Left ventricle myocardium superior (tissue), 1 donor: Measurements from ENCODE around the gene TNFAIP3. TPM values are rescaled to one million over a fixed set of nuclear protein-coding genes. Genes with fewer than 3 reads are reported as not detected.
A peak's percentile ranks its signal among the peaks of the same experiment; 100 is the strongest.
"Not testable (repeated sequence)": the region's sequence is repeated elsewhere in the genome, so short reads cannot be mapped to it uniquely, and the experiment has no call there.

Experiments
- ATAC-seq: fragments of 200-7000 bp; cut with Tn5 transposase; one replicate; pipeline ENCODE4 v1.9.1; 2020; ENCODE audit warnings: mild to moderate bottlenecking, moderate library complexity
- DNase-seq: peaks from one replicate; pipeline ENCODE4 v3.0.0-alpha.2; 2020
- intact Hi-C: fragments of 100-400 bp; cut with micrococcal nuclease; formaldehyde crosslinking; loops from one replicate; pipeline ENCODE4 v1.11.0; 2022
- total RNA-seq: library from RNA; stranded (reverse); fragmentation: NEBNext Ultra II Directional; extraction: Animal tissue kit (Norgen Biotek cat#: 25700); gene quantifications from one replicate; pipeline ENCODE4 v1.2.1, GENCODE V29; 2021
- donor health status: DM: no; HTN: yes; CAD: no; lungs with severe emphysema.

Gene TNFAIP3
- total RNA-seq, 1 donor from 2014 or later = 9.9 TPM

DNA sequence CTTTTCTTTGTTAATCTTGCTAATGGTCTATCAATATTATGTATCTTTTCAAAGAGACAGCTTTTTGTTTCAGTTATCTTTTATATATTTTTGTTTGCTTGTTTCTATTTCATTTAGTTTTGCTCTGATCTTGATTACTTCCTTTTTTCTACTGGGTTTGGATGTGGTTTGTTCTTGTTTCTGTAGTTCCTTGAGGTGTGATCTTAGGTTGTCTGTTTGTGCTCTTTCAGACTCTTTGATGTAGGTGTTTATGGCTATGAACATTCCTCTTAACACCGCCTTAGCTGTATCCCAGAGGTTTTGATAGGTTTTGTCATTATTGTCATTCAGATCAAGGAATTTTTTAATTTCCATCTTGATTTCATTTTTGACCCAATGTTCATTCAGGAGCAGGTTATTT lies 26.8 kb upstream of the TNFAIP3 start:
- intact Hi-C loops = no loop called here
- ATAC-seq (no peak), DNase-seq (no peak)

DNA sequence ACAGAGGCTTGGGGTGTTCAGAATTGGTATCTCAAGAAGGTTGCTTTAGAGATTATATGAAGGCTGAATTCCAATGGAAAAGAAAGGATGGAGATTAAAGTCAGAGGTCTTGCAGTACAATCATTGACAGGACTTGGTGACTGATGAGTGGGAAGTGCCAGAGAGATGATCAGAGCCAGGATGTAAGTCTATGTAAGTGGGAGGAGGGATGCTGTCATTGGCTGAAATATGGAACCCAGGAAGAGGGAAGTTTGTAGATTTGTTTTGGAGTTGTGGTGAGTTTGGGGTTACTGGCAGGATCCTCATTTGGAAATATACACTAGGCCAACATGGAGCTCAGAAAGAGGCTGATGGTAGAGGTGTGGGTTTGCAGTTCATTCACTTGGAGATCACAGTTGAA lies 23.8 kb upstream of the TNFAIP3 start:
- intact Hi-C loops = no loop called here
- DNase-seq (no peak), ATAC-seq (no peak)

DNA sequence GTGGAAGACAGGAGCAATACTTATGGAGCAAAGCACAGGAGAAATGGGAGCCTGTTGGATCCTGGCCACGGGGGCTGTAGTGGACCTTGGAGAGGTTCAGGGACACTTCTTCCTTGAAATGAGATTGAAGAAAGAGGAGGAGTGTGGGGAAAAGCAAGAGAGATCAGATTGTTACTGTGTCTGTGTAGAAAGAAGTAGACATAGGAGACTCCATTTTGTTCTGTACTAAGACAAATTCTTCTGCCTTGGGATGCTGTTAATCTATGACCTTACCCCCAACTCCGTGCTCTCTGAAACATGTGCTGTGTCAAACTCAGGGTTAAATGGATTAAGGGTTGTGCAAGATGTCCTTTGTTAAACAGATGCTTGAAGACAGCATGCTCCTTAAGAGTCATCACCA lies 22.7 kb upstream of the TNFAIP3 start:
- ATAC-seq, intact Hi-C loops, DNase-seq: not testable (repeated sequence)

DNA sequence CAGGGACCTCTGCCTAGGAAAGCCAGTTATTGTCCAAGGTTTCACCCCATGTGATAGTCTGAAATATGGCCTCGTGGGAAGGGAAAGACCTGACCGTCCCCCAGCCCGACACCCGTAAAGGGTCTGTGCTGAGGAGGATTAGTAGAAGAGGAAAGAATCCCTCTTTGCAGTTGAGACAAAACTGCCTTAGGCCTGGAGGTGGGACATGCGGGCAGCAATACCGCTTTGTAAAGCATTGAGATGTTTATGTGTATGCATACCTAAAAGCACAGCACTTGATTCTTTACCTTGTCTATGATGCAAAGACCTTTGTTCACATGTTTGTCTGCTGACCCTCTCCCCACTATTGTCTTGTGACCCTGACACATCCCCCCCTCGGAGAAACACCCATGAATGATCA lies 22.3 kb upstream of the TNFAIP3 start:
- ATAC-seq, intact Hi-C loops, DNase-seq: not testable (repeated sequence)

DNA sequence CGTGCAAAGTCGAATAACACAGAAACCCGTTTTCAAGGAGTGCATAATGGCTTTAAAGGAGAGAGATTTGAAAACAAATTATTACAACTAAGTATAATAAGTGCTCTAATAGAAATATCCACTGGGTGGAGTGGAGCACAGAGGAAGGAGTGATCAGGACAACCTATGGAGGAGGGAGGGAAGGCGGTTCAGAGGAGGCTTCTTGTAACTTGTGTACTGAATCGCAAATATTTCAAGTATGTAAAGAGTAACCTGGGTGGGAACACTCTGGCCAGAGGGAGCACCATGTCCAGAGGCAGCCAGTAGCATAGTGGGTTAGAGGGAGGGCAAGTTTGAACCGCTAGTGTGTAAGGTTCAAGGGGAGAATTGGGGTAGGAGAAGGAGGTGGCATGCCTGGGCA lies 21.6 kb upstream of the TNFAIP3 start:
- ATAC-seq (no peak), DNase-seq (no peak)
- intact Hi-C loops = no loop called here

DNA sequence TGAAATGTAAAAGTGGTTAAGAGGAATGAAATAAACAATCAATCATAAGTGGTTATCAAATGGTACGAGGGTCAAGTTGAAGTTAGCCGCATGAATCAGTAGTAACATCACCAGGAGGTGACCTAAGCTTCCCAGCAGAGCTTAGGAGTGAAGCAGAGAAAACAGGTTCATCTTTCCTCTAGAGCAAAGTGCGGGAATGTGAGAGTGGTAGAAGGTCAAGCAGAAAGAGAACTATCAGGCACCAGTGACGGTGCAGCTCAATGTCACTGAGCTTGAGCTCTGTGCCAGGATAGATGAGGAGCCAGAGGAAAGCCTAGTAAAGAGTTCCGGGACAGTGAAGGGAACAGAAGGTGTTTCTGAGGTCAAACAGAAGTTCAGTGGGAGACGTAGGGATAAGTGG lies 20.8 kb upstream of the TNFAIP3 start:
- DNase-seq (no peak), ATAC-seq (peak; percentile 37)
- intact Hi-C loops = no loop called here

DNA sequence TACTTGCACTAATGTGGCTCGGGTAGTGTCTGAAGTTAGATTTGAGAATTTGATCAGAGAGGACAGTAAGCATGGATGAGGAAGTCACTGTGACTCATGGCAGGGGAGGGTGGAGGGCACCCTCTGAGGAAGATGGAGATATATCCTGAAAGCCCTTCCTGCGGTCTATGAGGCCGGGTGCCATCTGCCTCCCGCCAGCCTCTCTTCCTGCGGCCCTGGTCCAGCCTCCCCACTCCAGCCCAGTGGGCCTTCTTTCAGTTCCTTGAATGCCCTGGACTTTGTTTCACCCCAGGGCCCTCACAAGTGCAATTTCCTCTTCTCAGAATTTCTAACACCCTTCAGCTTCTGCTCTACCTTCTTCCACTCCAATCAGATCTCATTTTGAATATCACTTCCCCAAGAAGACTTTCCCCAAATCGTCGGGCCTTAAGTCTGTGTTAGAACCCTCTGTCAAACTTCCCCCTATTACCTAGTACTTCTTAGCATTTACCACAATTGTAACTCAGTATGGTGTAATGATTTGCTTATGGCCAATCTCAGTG lies 20.2 kb upstream of the TNFAIP3 start:
- peak; percentile 70 for DNase-seq
- intact Hi-C loops = no loop called here
- peak; percentile 87 for ATAC-seq

DNA sequence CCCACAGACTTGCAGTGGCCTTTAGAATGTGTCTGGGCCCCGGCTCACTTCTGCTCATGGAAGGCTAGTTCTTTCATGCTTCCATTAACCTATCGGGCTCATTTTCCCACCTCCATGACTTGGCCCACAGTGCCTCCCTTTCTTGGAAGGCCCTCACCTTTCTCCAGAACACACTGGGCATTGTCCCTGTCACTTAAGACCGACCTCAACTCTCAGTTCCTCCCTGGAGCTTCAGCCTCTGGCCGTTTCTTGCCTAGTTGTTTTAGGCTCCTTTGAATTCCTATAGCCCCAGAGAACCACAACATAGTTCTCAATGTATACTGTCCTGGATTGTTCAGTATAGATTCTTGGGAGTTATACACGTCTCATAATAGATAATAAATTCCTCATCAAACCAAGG lies 19.3 kb upstream of the TNFAIP3 start:
- ATAC-seq (no peak), DNase-seq (no peak)
- intact Hi-C loops = no loop called here

DNA sequence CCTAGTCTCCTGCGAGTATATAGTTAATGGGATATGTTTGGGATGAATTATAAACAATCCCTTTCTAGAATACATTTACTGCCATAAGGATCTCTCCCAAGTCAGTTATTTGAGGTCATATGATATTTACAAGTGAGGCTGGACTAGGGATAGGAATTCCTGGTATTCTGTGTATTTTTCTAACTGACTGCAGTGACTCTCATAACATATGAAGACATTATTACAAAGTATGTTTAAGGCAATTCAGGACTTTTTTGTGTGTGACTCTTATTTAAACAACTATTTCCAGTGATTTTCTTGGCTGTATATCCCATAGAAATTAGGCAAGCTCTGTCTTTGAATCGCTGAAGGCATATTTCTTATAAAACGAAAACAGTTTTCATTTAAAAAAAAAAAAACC lies 18.4 kb upstream of the TNFAIP3 start:
- ATAC-seq (no peak), DNase-seq (no peak)
- intact Hi-C loops = no loop called here

DNA sequence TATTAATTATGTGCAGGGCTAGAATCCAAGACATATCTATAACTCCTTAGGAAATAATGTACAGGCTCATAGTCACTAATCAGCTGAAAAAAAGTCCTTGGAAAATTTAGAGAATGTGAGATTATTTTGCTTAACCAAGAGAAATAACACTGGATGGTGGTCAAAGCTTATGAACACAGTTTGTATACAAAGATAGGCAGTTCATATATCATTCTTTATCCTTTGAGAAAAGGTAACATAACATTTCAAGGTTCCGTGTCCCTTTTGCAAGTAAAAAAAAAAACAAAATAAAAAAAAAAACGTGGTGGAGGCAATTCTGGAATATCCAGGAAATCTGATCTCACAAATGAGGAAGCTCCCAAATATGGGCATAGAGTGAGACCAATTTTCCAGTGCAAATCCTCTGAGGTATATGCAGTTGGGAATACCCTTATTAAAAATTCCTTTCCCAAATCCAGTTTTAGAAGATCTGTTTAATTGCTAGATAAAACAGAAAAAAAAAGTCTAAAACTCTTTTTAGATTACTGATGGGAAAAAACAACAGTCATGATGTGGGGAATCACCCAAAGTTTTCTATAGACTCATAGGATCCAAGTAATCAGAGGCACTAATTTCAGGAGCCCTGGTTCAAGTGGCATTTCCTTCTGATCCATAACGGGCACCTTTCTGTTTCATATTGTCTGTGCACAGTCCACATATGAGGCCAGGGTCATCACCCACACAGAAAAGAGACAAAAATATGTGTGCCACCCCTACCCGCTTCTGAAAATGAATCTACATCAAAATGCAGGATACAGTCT lies 17.7 kb upstream of the TNFAIP3 start:
- DNase-seq (no peak), ATAC-seq (no peak)
- intact Hi-C loops = no loop called here

DNA sequence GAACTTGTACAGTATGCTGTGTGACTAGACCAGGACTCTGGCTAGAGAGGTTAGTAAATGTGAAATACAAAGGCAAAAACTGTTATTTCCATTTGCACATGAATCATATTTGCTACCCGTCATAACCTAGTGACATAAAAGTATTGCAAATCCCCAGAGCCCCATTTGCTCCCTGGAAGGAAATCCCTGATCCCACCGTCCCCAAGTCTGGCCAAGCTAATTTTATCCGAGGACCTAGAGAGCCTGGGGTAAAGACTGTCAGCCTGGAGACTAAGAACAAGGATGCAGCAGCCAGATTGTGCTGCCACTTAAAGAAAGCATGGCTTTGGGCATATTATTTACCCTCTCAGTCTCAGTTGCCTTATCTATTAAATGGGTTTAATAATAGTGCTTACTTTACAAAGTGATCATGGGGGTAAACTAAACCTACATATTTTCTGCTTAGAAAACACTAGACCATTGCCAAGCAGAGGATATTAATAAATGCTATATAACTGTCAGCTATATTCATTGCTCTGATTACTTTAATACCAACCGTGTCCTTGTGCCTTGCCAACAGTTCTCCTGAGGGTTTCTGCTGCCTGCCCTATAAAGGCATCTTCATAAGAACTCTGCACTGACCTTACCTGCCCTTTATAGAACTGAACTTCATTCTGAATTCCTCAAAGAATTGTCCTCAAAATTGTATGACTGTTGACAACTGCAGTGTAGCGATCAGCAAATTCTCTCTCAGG lies 16.9 kb upstream of the TNFAIP3 start:
- intact Hi-C loops = no loop called here
- ATAC-seq (no peak), DNase-seq (no peak)

DNA sequence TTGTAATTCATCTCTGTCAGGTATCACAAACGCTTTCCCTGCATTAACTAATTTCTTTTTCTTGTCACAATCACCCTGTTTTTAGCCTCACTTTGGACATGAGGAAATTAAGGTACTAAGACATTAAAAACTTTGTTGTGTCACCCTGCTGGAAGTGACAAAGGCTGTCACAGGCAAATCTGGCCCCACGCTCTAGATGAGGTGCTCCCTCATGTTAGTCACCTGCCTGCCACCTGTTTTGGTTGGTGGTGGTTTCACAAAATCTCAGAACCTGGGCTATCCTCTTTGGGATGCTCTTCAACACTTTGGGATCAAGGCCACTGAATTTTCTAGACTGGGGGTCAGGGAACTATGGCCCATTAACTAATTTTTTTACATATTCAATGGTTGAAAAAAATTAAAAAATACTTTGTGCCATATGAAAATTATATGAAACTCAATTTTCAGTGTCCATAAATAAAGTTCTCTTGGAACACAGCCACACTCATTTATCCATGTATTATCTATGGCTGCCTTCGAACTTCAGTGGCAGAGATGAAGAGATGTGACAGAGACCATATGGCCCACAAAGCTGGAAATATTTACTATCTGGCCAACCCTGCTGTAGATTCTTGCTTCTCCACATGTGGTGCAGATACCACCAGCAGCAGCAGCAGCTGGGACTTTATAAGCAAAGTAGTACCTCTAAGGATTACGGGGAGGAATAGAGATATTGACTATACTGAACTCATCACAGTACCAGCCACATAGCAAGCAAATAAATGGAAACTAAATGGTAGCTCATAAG lies 16.1 kb upstream of the TNFAIP3 start:
- DNase-seq (no peak), ATAC-seq (no peak)
- intact Hi-C loops = no loop called here

DNA sequence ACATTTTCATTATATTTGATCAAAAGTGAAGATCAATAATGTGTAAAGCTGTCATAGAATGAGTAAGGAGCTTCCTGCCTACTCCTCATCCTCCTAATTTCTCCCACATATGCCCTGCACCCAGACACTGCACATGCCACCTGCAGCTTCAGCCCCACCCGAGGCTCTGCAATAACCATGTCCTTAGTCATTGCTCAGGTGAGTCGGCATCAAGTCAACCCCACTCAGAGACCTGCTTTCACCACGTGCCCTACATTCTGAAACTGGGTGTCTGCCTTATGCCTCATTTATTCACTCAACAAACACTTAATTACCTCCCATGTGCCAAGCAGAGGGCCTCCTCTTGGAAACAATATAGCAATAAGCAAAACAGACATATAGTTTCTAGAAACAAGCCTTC lies 15.4 kb upstream of the TNFAIP3 start:
- no peak for ATAC-seq

DNA sequence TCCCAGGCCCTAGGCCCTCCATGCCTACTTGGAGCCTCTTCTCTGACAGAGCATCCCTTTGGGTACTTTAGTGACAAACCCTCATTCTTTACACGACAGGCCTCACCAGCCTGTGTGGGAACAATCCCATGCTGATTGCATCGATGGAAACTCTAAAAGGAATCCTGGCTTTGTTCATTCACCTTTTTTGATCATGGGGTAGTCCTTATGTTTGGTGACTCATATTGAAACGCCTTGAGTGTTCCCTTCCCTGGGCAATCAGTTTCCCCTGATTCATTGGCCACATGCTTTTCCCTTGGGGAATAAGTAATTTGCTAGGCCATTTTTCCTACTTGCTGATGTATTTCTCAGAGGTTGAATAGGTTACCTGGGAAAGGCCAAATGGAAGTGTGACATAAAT lies 14.7 kb upstream of the TNFAIP3 start:
- intact Hi-C loops = no loop called here
- DNase-seq (no peak), ATAC-seq (no peak)

More for the DNA sequence above, 15.4 kb upstream of the TNFAIP3 start:
- no peak for DNase-seq
- intact Hi-C loops = no loop called here

DNA sequence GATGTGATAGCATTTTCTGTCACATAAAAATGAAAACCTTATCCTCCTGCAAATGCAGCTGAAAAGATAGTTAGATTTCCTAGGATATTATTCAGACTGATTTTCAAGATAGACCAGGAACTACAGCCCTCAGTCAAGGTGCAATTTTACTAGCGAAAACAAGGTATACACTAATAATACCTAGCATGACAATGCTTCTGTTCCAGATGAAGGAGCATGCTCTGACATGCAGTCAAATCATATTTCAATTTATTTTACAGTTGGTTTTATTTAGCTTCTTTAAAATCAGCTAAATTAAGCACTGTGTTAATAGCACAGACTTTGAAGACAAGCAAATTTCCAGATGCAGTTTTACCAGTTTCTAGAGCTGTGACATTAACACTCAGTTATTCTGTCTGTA lies 14.2 kb upstream of the TNFAIP3 start:
- DNase-seq = no peak
- intact Hi-C loops = no loop called here
- no peak for ATAC-seq

DNA sequence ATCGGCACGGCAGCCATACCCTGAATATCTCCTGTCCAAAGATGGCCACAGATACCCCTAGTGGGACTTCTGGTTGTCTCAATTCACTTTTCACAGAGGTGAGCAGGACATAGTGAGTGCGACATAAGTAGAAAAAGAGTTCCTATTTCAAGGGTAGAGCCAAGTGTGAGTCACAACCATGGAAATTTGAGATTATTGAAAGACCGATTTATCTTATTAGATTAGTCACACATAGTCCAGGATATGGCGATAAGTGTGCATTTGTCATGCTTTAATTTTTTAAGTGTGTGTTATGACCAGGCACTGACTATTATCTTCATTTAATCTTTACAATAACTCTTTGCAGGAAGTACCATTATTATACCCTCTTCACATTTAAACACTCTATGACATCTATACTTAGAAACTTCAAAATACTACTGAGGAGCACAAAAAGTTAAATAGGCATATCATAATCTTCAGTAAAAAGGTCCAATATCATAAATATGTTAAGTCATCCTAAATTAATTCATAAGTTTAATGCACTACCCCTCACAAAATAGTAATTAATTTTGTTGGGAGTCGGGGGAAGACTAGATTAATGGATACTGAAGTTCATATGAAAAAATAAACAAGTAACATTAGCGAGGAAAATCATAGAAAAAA lies 13.4 kb upstream of the TNFAIP3 start:
- DNase-seq (no peak), ATAC-seq (no peak)
- intact Hi-C loops = no loop called here

DNA sequence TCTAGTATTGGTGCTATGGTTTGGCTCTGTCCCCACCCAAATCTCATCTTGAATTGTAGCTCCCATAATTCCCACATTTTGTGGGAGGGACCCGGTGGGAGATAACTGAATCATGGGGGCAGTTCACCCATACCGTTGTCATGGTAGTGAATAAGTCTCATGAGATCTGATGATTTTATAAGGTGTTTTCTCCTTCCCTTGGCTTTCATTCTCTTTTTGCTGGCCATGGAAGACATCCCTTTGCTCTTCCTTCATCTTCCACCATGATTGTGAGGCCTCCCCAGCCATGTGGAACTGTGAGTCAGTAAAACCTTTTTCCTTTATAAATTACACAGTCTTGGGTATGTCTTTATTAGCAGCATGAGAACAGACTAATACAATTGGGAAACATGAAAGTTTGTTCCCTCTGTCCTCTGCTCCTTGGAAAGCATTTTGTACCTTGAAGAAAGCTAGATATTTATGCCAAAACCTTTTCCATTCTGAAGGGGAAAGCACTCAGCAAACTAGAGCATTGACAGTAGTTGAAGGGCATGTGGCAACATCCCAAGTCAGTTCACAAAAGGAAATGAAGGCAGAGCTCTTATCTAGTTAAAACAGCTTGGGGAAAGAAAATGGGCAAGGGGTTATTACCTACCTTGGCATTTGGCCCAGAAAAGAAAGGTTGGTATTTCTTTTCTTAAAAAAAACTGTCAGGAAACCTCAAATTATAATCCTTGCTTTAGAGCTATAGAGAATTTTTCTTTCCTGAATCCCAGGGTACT lies 10.7 kb upstream of the TNFAIP3 start:
- DNase-seq (no peak), ATAC-seq (no peak)
- intact Hi-C loops = no loop called here

DNA sequence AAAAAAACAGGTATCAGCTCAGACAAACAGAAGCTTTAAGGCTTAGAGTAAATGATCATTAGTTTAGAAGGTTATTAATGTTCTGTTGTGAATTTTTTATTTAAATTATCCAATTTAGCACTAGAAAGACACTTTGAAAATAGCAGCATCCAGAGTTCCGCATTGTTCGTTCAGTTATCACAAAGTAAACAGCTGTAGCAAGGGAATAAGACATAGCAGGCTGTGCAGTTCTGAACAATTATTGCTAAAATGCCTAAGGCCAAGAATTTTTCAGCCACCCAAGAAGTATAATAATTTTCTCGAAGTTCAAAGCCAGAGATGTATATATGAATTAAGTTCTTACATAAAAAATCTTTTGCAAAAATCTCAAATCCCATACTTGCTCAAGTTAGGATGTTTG lies 8.0 kb upstream of the TNFAIP3 start:
- ATAC-seq (no peak), DNase-seq (no peak)
- intact Hi-C loops = no loop called here
